ENCODE data around the gene MRNIP. TPM values are rescaled to one million over a fixed set of nuclear protein-coding genes. Genes with fewer than 3 reads are reported as not detected.

MRNIP gene
- total and polyA plus RNA-seq, 2 of the 8 experiments (the other 6 are each of a cell fraction or from before 2014, with no cell fraction given) = 29.6 TPM

DNA sequence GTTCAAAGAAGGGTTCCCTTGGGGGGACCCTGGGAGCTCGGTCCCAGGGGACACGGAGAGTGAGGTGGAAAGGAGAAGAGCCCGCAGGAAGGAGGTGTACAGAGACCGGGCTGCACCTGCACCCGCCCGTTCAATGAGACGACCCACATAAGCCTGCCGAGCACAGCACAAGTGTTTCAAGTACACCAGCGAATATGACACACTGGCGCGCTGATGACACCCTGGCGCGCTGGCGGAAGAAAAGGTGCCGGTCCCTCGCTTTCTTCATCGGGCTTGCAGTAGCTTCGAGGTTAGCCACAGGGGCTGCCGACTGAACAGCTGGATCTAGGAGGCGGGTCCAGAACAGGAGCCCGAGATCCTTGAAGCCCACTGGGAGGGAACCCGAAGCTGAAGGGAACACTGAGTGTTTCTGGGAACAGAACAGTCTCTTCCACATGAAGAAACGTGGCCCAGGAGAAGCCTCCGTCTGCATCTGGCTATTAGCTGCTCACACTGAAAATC lies 47.7 kb upstream of the MRNIP start:
- Histone ChIP-seq H3K23me2 (ENCODE audit: low read depth, low read length) (peaks cover 7% of the 10 kb centered on the region; the same call in 1 of the 2 replicates), H3K9ac (replicated peaks in 1 of 4; ENCODE audit: extremely low read depth in 1 of 4, low read depth in 3 of 4, low read length in 3 of 4) (no peak overlapping the region)
- no peak for FAIRE-seq

More for the DNA sequence above, 47.7 kb upstream of the MRNIP start:
- no peak overlapping the region for H2BK20ac ChIP-seq (ENCODE audit: low read length)
- H3K14ac ChIP-seq (ENCODE audit: insufficient read length) = no peak overlapping the region
- no peak overlapping the region for H2BK5ac ChIP-seq (ENCODE audit: low read depth, low read length)
- no peak overlapping the region for H2AFZ ChIP-seq (ENCODE audit: low read length)
- H3K56ac ChIP-seq (replicated peaks; ENCODE audit: insufficient read length, low read depth, low read length) = no peak overlapping the region
- ChIA-PET CTCF (ENCODE audit: partially characterized antibody) (interaction anchor here (0.9 to 3.5 kb wide), 13 partner anchors 10 to 186 kb away, joined by 3 to 24 read pairs (median 4); no protein-coding TSS in a partner anchor), POLR2A (ENCODE audit: partially characterized antibody) (interaction anchor here (0.6 to 1.4 kb wide), 4 partner anchors 11 to 262 kb away, joined by 3 to 5 read pairs (median 3); no protein-coding TSS in a partner anchor)
- no peak overlapping the region for H2AK5ac ChIP-seq (ENCODE audit: low read depth, low read length)
- no peak for TF ChIP-seq RBBP5 (IDR thresholded peaks at IDR 0.05; ENCODE audit: borderline replicate concordance, low read depth, low read length)
- TF ChIP-seq YY1 (IDR thresholded peaks at IDR 0.05; ENCODE audit: low read depth, low read length) = no peak
- TF ChIP-seq HDAC6 (IDR thresholded peaks at IDR 0.05; ENCODE audit: low read depth, low read length) = no peak
- TF ChIP-seq ZNF274 (IDR thresholded peaks at IDR 0.05; ENCODE audit: borderline replicate concordance, extremely low read depth, low read length) = no peak
- TF ChIP-seq, protein P1, sequence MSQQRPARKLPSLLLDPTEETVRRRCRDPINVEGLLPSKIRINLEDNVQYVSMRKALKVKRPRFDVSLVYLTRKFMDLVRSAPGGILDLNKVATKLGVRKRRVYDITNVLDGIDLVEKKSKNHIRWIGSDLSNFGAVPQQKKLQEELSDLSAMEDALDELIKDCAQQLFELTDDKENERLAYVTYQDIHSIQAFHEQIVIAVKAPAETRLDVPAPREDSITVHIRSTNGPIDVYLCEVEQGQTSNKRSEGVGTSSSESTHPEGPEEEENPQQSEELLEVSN (IDR thresholded peaks at IDR 0.05) = no peak; the same call in 1 of the 2 replicates
- TF ChIP-seq, protein P2, sequence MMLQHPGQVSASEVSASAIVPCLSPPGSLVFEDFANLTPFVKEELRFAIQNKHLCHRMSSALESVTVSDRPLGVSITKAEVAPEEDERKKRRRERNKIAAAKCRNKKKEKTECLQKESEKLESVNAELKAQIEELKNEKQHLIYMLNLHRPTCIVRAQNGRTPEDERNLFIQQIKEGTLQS (IDR thresholded peaks at IDR 0.05; ENCODE audit: insufficient read depth, low read depth, low read length) = no peak
- no peak for TF ChIP-seq SP2 (IDR thresholded peaks at IDR 0.05; ENCODE audit: low read length)
- no peak for TF ChIP-seq SP4 (IDR thresholded peaks at IDR 0.05; ENCODE audit: low read length)
- TF ChIP-seq GTF2F1 (IDR thresholded peaks at IDR 0.05; ENCODE audit: borderline replicate concordance, low read depth, low read length) = no peak
- TF ChIP-seq BRCA1 (IDR thresholded peaks at IDR 0.05; ENCODE audit: low read depth, low read length) = no peak
- no peak for TF ChIP-seq SRF (IDR thresholded peaks at IDR 0.05; ENCODE audit: low read depth, low read length)
- no peak overlapping the region for H2BK15ac ChIP-seq (ENCODE audit: low read length)
- H4K5ac ChIP-seq (ENCODE audit: insufficient read length, low read depth, low read length) = no peak overlapping the region
- H3K4me1 ChIP-seq (replicated peaks in 1 of 4; ENCODE audit: control insufficient read depth in 3 of 4, insufficient read depth in 4 of 4, low read length in 3 of 4) = peaks cover 0 to 7% (median 4%) of the 10 kb centered on the region in 4 experiments; a peak in 5 of 7 replicates
- H3K27ac ChIP-seq (ENCODE audit: low read depth, low read length) = no peak overlapping the region
- DNase-seq (ENCODE audit: low read depth in 1 of 2, low spot score in 2 of 2) = no peak
- H3K4ac ChIP-seq (replicated peaks; ENCODE audit: insufficient read length, low read depth, low read length) = no peak overlapping the region
- H2BK12ac ChIP-seq (ENCODE audit: low read depth, low read length) = no peak overlapping the region
- H4K91ac ChIP-seq (replicated peaks; ENCODE audit: insufficient read length, low read length) = no peak overlapping the region
- no peak overlapping the region for H3K18ac ChIP-seq (ENCODE audit: extremely low read depth, low read length)
- peaks cover 4% of the 10 kb centered on the region for H3K79me1 ChIP-seq (ENCODE audit: low read depth, low read length)
- H3K4me3 ChIP-seq (ENCODE audit: extremely low read depth in 1 of 4, insufficient read depth in 2 of 4, low read depth in 3 of 4, low read length in 4 of 4) = peak overlapping the region in 2 of 4 experiments; percentile 25 to 57; a peak in 4 of 8 replicates
- H3K79me2 ChIP-seq (ENCODE audit: control insufficient read depth in 1 of 2, insufficient read depth in 2 of 2, low read length in 2 of 2) = peaks cover 0 to 2% of the 10 kb centered on the region in 2 experiments; a peak in 1 of 4 replicates
- no peak overlapping the region for H4K8ac ChIP-seq (ENCODE audit: extremely low read depth, insufficient read depth, low read length)
- peaks cover 0 to 9% (median 0%) of the 10 kb centered on the region in 4 experiments; a peak in 3 of 8 replicates for H3K36me3 ChIP-seq (ENCODE audit: control insufficient read depth in 2 of 4, insufficient read depth in 4 of 4, low read length in 3 of 4)
- H2BK120ac ChIP-seq (replicated peaks; ENCODE audit: low read depth, low read length) = no peak overlapping the region
- H3K9me3 ChIP-seq (ENCODE audit: insufficient read depth in 2 of 2, low read depth in 1 of 2, low read length in 1 of 2) = no peaks in the 10 kb centered on the region
- peak overlapping the region; percentile 64 to 82 for H3K4me2 ChIP-seq (ENCODE audit: insufficient read depth in 1 of 2, low read depth in 2 of 2, low read length in 2 of 2)
- H4K20me1 ChIP-seq (replicated peaks in 1 of 2; ENCODE audit: control insufficient read depth in 1 of 2, insufficient read depth in 2 of 2, low read length in 2 of 2) = peaks cover 0 to 15% of the 10 kb centered on the region in 2 experiments
- no peak overlapping the region for H3K23ac ChIP-seq (ENCODE audit: insufficient read length)
- 93% methylated on average over 23 of the region's 24 CpGs; no CpG with 5 or more reads in 1 of the 2 experiments for WGBS, 2 experiments (ENCODE audit: extremely low coverage in 1 of 2, insufficient coverage in 1 of 2, insufficient read length in 1 of 2, insufficient replicate concordance in 2 of 2, low coverage in 1 of 2, low lambda C conversion rate in 2 of 2, missing lambda C conversion rate in 1 of 2)
- H3K27me3 ChIP-seq (replicated peaks in 1 of 4; ENCODE audit: control insufficient read depth in 3 of 4, extremely low read depth in 1 of 4, insufficient read depth in 3 of 4, low read length in 3 of 4) = peaks cover 0 to 6% (median 0%) of the 10 kb centered on the region in 4 experiments; a peak in 2 of 7 replicates

Data from H1 (cell line).